GM12872 (cell line): ENCODE measurements around the gene BLOC1S3.

ENCODE experiments used
- CTCF ChIP-seq: IDR thresholded peaks from 3 replicates; pipeline ENCODE4 v1.5.1; 2011; ENCODE audit warnings: low read depth, mild to moderate bottlenecking, low read length, moderate library complexity; ENCODE audit not compliant: insufficient read depth

The BLOC1S3 gene

GRCh38 chr19:45217193-45217956 lies 38.8 kb downstream of the BLOC1S3 start:
- no peak for TF ChIP-seq CTCF

GRCh38 chr19:45217957-45218334 lies 39.4 kb downstream of the BLOC1S3 start:
- TF ChIP-seq CTCF, result no peak

GRCh38 chr19:45218426-45218825 lies 39.8 kb downstream of the BLOC1S3 start:
- no peak for TF ChIP-seq CTCF

- TF ChIP-seq CTCF, result no peak
These were observed 40.5 kb downstream of the BLOC1S3 start for GRCh38 chr19:45218911-45219743.

- no peak for TF ChIP-seq CTCF
These were observed 44.1 kb downstream of the BLOC1S3 start for GRCh38 chr19:45222724-45223123.

GRCh38 chr19:45223879-45224278 lies 45.3 kb downstream of the BLOC1S3 start:
- no peak for TF ChIP-seq CTCF

- no peak for TF ChIP-seq CTCF
These were observed 46.1 kb downstream of the BLOC1S3 start for GRCh38 chr19:45224645-45225044.
